Erythroblast (primary cell): ENCODE results near the gene TRAPPC12.

Experiments
- DNase-seq, 2 experiments: peaks; one replicate each; lab custom pipeline; 2025; lab: John Stamatoyannopoulos, UW
- GATA1 ChIP-seq: IDR thresholded peaks from 2 replicates; pipeline ENCODE4 v1.6.1; 2011; ENCODE audit warnings: low read depth, mild to moderate bottlenecking, control low read depth, low read length, moderate library complexity
- POLR2A ChIP-seq: IDR thresholded peaks from 2 replicates; pipeline ENCODE4 v1.6.1; 2011; ENCODE audit warnings: mild to moderate bottlenecking, low read length

TRAPPC12 gene

DNA sequence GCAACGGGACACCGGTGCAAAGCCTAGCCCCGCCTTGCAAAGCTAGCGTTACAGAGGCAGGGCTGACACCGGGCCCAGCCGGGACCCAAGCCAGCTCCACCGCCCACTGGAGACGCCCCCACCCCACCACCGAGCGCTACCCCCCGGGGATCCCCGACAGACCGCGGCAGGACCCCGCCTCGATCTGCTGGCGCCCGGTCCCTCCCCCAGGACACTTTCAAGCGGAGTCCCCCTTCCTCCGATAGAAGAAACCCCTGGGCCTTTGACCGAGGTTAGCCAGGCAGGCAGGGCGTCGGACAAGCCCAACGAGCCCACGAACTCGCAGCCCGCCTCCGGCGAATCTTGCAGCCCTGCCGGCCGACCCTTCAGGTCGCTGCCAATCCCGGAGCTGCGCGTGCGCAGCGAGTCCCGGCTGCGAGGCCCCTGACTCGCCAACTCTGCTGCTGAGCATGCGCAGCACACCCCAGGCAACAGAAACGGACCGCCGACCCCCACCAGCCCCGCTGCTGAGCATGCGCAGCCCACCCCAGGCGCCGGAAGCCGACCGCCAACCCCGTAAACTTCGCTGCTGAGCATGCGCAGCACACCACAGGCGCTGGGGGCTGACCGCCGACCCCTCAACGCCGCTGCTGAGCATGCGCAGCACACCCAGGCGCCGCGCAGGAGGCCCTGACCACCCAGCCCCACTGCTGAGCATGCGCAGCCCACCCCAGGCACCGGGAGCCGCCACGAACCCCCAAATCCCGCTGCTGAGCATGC is 139.2 kb downstream of the TRAPPC12 start:
- peak; percentile 96 to 98 for DNase-seq
- TF ChIP-seq GATA1 (no peak), POLR2A (no peak)

DNA sequence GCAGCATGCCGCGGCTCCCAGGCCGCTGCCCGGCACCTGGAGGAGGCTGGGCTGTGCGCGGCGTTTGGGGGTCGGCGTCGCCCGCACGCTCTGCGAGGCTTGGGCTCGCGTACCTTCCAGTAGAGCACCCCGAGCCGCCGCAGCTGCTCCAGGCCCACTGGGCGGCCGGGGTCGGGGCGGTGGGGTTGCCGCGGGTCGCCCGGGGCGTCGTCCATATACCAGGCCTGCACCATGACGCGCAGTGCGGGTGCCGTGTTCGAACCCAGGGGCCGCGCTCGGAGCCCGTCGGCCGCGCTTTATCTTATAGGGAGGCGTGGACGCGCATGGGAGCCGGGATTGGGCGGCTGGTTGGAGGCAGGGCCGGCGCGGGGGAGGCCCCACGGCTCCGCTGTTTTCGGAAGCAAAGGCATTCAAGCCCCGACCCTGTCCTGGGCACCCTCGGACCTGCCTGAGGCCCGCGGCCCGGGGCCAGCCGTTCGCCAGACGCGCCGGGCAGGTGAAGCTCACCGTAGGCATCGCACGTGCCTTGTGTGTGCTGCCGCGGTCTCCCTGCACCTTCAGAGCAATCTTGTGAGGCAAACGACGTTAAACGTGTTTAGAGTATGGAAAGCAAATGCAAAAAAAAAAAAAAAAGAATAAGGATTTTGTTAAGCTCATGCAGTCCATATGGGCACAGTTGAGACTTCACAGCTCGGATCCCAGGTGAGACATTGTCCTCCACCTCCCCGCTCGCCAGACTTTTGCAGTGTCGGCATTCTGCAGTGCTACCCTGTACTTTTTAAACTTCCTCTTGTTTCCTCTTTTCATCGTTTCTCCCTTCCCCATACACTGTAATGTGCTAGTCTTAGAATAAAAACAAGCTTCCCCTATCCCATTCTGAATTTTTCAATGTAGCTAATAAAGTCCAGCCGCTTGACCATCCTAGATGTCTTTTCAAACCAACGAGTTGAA is 140.0 kb downstream of the TRAPPC12 start, which contains the start of gene ADI1:
TSS of gene ADI1 (minus strand) at position 277 of the 951 bp plus-strand sequence. CDS start at position 233, 44 bp downstream.
- TF ChIP-seq GATA1, result no peak
- TF ChIP-seq POLR2A, result peak; percentile 73
- peak; percentile 88 to 90 for DNase-seq

DNA sequence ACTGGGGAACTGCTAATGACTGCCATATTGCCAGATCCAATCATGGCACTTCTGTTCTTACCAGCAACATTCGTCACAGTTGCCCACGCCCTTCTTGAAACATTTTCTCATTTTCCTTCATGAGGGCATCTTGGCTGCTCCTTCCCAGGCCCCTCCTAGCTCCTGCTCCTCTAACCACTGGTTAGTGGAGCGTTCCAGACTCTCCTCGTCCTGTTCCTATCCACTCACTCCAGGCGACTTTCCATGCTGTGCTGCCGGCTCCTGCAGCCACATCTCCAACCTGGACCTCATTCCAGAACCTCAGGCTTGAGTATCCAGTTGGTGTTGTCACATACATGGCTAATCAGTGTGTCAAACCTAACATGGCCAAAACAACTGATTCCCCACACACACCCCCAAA is 141.1 kb downstream of the TRAPPC12 start:
- TF ChIP-seq GATA1 (no peak), POLR2A (no peak)

DNA sequence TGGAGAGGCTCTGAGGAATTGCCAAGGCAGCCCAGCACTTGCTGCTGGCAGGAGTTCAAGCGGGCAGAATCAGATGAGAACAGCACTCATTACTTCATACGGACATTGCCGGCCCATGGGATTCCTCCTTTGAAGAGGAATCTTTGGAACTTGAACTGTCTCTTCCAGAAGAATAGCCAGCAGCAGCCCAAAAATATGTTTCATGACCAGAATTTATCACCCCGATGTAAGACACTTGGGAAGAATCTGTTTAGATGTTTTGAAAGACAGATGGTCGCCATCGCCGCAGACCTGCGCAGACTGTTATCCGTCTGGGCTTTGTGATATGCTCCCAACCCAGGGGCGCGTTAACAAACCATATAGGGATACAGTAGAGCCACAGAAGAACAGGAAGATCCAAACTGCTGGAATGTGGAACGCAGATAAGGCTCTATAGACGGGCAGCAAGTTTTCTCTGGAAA is 143.5 kb downstream of the TRAPPC12 start:
- TF ChIP-seq POLR2A (no peak), GATA1 (no peak)
- no peak for DNase-seq

More for the DNA sequence above, 141.1 kb downstream of the TRAPPC12 start:
- DNase-seq, result no peak

DNA sequence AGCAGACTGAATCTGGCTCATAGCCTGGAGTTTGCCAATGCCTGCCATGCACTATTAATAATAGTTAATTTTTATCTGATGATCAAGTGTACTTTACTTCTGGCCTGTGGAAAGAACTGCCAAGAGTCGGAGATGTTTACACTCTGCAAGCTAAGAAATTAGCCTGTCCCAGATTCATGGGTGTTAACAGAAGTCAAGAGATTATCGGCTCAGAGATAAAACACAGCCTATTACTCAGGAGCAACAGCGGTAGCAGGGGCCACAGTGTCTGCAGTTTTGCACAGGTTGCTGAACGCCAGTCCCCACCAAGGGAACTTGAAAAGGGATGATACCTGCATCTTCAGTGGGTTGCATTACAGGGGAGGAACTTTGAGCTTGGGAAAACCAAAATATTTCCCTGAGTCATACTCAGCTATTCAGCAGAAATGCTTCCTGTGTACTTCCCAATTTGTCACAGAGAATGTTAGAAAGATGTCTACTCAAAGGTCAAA is 144.1 kb downstream of the TRAPPC12 start:
- DNase-seq, result no peak
- TF ChIP-seq POLR2A, result no peak
- no peak for TF ChIP-seq GATA1

DNA sequence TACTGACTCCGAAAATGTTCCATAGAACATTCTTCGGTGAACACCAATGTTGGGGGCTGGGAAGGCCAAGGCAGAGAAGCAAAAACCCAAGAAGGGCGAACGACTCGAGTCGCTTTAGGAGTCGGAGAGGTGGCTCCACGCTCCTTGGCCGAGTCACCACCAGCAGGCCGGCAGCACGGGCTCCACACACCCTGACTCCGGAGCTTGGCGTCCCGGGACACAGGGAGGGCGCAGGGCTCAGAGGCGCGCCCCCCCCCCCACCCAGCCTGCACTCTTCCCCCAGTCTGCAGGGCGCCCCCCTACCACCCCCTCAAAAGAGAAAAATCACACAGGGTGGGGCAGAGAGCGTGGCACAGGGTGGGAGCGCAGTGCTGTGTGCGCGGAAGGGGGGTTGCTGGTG is 147.4 kb downstream of the TRAPPC12 start:
- TF ChIP-seq GATA1 (no peak), POLR2A (no peak)
- no peak for DNase-seq

DNA sequence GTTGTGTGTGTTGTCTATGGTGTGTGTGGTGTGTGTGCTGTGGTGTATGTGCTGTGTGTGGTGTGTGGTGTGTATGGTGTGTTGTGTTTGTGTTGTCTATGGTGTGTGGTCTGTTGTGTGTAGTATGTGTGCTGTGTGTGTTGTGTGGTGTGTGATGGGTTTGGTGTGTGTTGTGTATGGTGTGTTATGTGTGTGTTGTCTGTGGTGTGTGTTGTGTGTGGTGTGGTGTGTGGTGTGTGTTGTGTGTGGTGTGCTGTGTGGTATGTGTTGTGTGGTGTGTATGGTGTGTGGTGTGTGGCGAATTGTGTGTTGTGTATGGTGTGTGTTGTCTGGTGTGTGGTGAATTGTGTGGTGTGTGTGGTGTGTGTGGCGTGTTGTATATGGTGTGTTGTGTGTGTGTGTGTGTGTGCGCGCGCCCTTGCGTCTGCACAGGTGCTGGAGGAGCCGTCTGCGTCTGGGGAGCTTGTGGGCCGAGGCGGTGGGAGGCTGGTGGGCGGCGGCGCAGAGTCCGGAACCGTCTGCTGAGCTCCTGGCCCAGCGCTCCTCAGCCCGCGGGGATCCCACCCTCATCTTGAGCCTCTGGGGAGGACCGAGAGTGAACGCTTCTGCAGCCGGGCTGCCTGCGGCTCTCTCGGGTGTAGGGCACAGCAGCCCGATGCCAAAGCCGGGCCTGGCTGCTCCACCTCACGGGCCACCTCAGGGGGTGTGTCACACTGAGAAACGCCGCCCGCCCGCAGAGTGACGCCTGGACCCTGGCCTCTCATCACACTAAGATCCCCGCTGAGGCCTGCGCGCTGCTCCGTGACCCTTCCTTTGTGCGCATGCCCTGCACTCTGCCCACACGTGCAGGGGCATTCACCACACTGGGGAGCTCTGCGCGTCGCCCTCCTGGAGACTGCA is 148.6 kb downstream of the TRAPPC12 start:
- TF ChIP-seq GATA1 (no peak), POLR2A (no peak)
- DNase-seq, result peak in 1 of 2 experiments; percentile 59
